Muscle of leg (tissue), 11 donors: ENCODE data around the gene LRRC52. TPM values are rescaled to one million over a fixed set of nuclear protein-coding genes. Genes with fewer than 3 reads are reported as not detected.

ENCODE experiments used
- DNase-seq: peaks from one replicate; pipeline ENCODE4 v3.0.0; 2013
- H3K27ac ChIP-seq: one replicate; pipeline ENCODE4 v1.5.1; 2013; ENCODE audit warnings: mild to moderate bottlenecking, low read length, control low read depth
- H3K27me3 ChIP-seq: one replicate; pipeline ENCODE4 v1.6.1; 2013; ENCODE audit warnings: low read length; ENCODE audit not compliant: control insufficient read depth, insufficient read depth
- H3K36me3 ChIP-seq: one replicate; pipeline ENCODE4 v1.6.1; 2013; ENCODE audit warnings: low read length; ENCODE audit not compliant: control insufficient read depth, insufficient read depth
- H3K4me1 ChIP-seq: one replicate; pipeline ENCODE4 v1.6.1; 2013; ENCODE audit warnings: low read length; ENCODE audit not compliant: control insufficient read depth, insufficient read depth
- H3K4me3 ChIP-seq: one replicate; pipeline ENCODE4 v1.5.1; 2013; ENCODE audit warnings: low read length, control low read depth
- H3K9me3 ChIP-seq: replicated peaks from 2 replicates; pipeline ENCODE4 v1.6.1; 2013; ENCODE audit warnings: low read depth, low read length; ENCODE audit not compliant: control insufficient read depth
- WGBS: methylation state at CpG from one replicate; pipeline ENCODE4 v1.1.5; 2013; ENCODE audit warnings: missing lambda C conversion rate; ENCODE audit not compliant: insufficient coverage; 5-methylcytosine and 5-hydroxymethylcytosine counted together
- polyA plus RNA-seq, 8 donors: library from polyadenylated mRNA; unstranded; fragments of 120-200 nt; gene quantifications; one replicate each; pipeline versions ENCODE4 v1.2.1 to v1.2.3, GENCODE V29; 2013; ENCODE audit warnings: inconsistent platforms in 1 of 8, low replicate concordance in 1 of 8; ENCODE audit not compliant: insufficient read length in 8 of 8, insufficient read depth in 1 of 8
- total RNA-seq: library from RNA; stranded (reverse); fragments of 120-200 nt; gene quantifications from one replicate; pipeline ENCODE4 v1.2.4, GENCODE V29; 2013

Gene LRRC52
- total and polyA plus RNA-seq, 9 donors = 0.09 to 0.45 (median 0.24) TPM; not detected in 1

DNA sequence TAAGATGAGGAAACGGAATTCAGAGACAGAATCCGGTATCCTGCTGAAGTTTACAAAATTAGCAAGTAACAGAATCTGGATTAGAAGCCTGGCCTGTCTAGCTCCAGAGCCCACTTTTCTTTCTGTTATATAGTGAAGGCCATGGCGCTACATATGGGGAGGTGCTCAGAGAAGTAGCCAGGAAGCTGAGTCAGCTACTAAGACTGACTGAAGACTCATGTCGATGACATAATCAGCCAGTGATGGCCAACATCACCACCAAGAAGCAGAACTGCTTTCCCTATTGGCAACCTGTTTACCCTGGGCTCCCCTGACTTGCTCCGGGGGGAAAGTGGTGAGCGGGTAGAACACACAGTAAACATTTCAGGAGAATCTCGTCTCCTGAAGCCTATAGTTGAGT lies 18.8 kb downstream of the LRRC52 start:
- Histone ChIP-seq H3K27ac (no peak overlapping the region), H3K9me3 (no peaks in the 10 kb centered on the region), H3K4me3 (no peak overlapping the region), H3K4me1 (peaks cover 11% of the 10 kb centered on the region), H3K36me3 (no peaks in the 10 kb centered on the region), H3K27me3 (peaks cover 3% of the 10 kb centered on the region)
- WGBS = 100% methylated on average over 2 of the region's 7 CpGs
- DNase-seq = no peak

DNA sequence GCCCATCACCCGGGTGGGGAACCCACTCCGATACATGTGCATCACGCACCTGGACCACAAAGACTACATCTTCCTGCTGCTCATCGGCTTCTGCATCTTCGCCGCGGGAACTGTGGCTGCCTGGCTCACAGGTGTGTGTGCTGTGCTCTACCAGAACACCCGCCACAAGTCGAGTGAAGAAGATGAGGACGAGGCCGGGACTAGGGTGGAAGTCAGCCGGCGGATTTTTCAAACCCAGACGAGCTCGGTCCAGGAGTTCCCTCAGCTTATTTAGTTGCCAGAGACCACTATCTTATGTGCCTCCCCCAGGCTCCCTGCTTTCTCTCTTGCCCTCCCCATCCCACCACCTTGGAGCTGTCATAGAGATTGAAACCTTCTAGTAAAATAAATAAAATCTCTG lies 19.8 kb downstream of the LRRC52 start:
- H3K36me3 ChIP-seq = no peaks in the 10 kb centered on the region
- DNase-seq = no peak
- H3K4me1 ChIP-seq = peaks cover 11% of the 10 kb centered on the region
- H3K9me3 ChIP-seq = no peaks in the 10 kb centered on the region
- no peak overlapping the region for H3K4me3 ChIP-seq
- peaks cover 3% of the 10 kb centered on the region for H3K27me3 ChIP-seq
- WGBS = 94% methylated on average over 11 of the region's 15 CpGs
- no peak overlapping the region for H3K27ac ChIP-seq

DNA sequence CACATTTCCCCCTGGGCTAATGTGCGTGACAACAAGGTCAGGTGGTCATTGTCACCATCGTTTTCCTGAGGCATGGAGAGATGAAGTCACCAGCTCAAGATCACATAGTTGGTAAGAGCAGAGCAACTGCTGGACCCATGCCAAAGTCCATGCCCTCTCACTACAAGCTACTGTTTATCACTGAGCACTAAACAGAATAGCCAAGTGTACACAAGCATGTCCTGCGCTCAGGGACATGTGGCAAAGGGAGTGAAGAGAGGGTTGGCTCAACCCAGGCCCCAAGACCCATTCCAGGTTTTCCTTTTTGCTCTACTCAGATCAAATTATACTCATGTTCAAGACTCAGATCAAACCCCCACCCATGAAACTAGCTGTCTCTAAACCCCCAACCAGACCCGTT lies 20.8 kb downstream of the LRRC52 start:
- no peaks in the 10 kb centered on the region for H3K9me3 ChIP-seq
- WGBS = 52% methylated on average over 3 of the region's 4 CpGs
- no peak for DNase-seq
- no peak overlapping the region for H3K27ac ChIP-seq
- peaks cover 11% of the 10 kb centered on the region for H3K4me1 ChIP-seq
- no peak overlapping the region for H3K4me3 ChIP-seq
- H3K36me3 ChIP-seq = no peaks in the 10 kb centered on the region
- peaks cover 3% of the 10 kb centered on the region for H3K27me3 ChIP-seq

DNA sequence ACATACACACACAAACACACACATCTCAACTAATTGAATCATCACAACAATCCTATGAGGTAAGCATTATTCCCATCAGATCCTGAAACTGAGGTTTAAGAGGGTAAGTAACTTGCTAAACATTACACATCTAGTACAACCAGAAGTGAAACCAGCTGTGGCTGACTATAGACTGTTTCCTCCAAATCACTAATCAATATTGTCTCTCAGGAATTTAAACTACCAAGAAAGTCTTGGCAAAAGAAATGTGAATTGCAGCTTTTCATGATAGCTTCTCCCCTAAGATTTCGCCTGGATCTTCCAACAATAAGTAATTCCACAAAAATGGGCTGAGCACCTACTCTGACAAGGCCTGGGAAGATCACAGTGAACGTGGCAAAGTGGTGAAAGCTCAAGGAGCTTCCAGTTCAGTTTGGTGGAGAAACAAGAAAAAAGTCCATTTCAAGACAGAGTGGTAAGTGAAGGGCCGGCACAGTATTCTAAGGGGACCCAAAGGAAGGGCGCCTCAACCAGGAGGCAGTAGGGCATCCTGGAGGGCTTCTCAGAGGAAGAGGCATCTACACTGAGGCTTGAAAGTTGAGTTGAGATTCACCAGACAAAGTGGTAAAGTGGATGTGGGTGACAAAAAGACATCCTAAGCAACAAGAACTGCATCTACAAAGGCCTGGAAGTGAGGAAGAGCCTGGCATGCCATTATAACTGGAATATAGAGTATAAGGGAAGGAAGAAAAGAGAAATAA lies 22.1 kb downstream of the LRRC52 start:
- H3K27ac ChIP-seq = no peak overlapping the region
- no peaks in the 10 kb centered on the region for H3K9me3 ChIP-seq
- WGBS = 56% methylated on average over 3 of the region's 4 CpGs
- no peak overlapping the region for H3K4me3 ChIP-seq
- DNase-seq = peak; percentile 83
- H3K27me3 ChIP-seq = peaks cover under 1% of the 10 kb centered on the region
- no peaks in the 10 kb centered on the region for H3K36me3 ChIP-seq
- H3K4me1 ChIP-seq = peaks cover 8% of the 10 kb centered on the region

DNA sequence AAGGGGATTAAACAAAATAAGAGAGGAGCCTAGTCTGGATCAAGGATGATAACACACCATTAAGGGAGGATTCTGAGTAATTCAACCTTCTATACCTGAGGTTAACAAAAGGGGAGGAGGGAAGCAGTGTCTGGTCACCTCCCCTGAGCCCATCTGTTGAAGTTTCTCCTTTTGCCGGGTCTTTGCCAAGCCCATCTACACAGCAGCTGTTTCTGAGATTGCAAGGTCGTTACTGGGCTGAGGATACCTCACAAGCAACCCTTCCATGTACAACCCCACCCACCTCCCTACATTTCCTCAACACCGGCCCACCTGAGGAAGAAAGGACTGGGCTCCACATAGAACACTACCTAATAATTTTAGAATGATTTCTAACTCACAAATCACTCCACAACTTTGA lies 26.3 kb downstream of the LRRC52 start:
- WGBS = 0% methylated on average over 2 of the region's 3 CpGs
- no peak overlapping the region for H3K4me3 ChIP-seq
- no peaks in the 10 kb centered on the region for H3K36me3 ChIP-seq
- no peak for DNase-seq
- no peaks in the 10 kb centered on the region for H3K9me3 ChIP-seq
- H3K27ac ChIP-seq = no peak overlapping the region
- H3K4me1 ChIP-seq = no peaks in the 10 kb centered on the region
- H3K27me3 ChIP-seq = no peaks in the 10 kb centered on the region

DNA sequence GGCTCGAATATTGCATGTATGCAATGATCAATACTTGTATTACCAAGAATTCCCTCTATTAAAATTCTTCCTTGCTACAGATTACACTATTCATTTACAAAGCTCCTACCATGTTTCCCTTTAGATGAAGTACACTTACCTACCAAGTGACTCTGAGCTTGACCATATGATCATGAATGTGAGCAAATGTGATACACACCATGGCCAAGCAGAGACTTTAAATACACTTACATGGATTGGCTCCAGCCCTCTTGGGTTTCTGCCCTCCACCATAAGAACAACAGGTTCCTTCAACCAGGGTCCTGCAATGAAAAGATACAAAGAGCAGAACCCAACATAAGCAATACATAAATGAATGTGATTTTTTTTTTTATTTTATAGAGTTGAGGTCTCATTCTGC lies 30.0 kb downstream of the LRRC52 start:
- Histone ChIP-seq H3K36me3 (no peaks in the 10 kb centered on the region), H3K27ac (no peak overlapping the region), H3K27me3 (no peaks in the 10 kb centered on the region), H3K4me1 (no peaks in the 10 kb centered on the region), H3K9me3 (no peaks in the 10 kb centered on the region), H3K4me3 (no peak overlapping the region)
- WGBS = 100% methylated on average over 1 of the region's 1 CpG
- DNase-seq = no peak

DNA sequence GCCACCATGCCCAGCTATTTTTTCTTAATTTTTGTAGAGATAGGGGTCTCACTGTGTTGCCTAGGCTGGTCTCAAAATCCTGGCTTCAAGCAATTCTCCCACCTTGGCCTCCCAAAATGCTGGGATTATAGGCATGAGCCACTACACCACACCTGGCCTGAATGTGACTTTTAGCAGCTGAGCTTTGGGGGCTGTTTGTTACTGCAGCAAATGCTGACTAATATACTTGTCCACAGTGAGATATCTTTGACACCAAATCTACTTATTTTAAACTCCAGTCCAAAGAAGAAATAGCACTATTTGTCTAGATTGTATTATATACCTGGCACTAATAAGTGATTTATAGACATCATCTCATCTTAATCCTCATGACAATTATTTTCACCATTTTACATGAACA lies 30.5 kb downstream of the LRRC52 start:
- DNase-seq = no peak
- Histone ChIP-seq H3K9me3 (no peaks in the 10 kb centered on the region), H3K4me1 (no peaks in the 10 kb centered on the region), H3K27me3 (no peaks in the 10 kb centered on the region), H3K36me3 (no peaks in the 10 kb centered on the region), H3K4me3 (no peak overlapping the region), H3K27ac (no peak overlapping the region)

DNA sequence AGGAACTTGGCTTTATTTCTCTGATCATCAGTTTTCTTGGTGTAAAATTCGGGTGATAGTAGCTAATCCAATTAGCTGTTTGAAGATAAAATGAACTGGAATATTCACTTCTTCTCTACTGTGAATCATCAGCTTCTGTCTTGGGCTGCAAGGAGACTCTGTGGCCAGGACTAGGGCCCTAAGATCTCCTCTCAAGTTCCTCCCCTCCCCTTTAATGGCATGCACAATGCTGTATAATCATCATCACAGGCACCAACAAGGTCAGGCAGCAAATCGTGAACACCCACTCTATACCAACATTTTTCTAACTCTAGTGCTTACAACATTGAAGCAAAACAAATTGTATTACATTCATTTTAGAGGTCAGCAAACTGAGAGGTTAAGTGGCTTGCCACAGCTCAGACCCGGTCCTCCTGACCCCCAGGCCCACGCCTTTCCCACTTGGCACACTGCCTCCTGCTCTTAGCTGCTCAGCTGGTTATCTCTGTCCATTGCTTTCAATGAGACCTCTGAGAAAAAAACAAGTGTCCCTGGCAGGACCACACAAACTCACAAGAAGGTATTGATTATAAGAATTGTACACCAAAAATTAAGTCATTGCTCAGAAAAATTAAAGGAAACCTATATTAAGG lies 31.8 kb downstream of the LRRC52 start:
- WGBS = 67% methylated on average over 1 of the region's 4 CpGs

DNA sequence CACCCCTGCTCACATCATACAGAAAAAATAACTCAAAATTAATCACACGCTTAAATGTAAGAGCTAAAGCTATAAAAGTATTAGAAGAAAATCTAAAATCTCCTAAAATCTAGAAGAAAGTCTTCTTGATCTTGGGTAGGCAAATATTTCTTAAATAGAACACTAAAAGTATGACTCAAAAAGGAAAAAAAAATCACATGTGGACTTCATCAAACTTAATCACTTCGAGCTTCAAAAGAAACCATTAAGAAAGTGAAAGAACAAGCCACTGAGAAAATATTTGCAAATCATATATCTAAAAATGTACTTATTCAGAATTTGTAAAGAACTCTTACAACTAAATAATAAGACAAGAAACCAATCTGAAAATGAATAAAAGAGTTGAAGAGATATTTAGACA lies 32.7 kb downstream of the LRRC52 start:
- no CpG with 5 or more reads among the region's 2 CpGs for WGBS
- H3K9me3 ChIP-seq = no peaks in the 10 kb centered on the region
- H3K4me1 ChIP-seq = no peaks in the 10 kb centered on the region
- no peak overlapping the region for H3K27ac ChIP-seq
- H3K36me3 ChIP-seq = no peaks in the 10 kb centered on the region
- no peak for DNase-seq
- no peaks in the 10 kb centered on the region for H3K27me3 ChIP-seq
- H3K4me3 ChIP-seq = no peak overlapping the region

More for the DNA sequence above, 31.8 kb downstream of the LRRC52 start:
- no peaks in the 10 kb centered on the region for H3K4me1 ChIP-seq
- H3K27ac ChIP-seq = no peak overlapping the region
- no peaks in the 10 kb centered on the region for H3K9me3 ChIP-seq
- H3K4me3 ChIP-seq = no peak overlapping the region
- H3K36me3 ChIP-seq = no peaks in the 10 kb centered on the region
- no peak for DNase-seq
- no peaks in the 10 kb centered on the region for H3K27me3 ChIP-seq

DNA sequence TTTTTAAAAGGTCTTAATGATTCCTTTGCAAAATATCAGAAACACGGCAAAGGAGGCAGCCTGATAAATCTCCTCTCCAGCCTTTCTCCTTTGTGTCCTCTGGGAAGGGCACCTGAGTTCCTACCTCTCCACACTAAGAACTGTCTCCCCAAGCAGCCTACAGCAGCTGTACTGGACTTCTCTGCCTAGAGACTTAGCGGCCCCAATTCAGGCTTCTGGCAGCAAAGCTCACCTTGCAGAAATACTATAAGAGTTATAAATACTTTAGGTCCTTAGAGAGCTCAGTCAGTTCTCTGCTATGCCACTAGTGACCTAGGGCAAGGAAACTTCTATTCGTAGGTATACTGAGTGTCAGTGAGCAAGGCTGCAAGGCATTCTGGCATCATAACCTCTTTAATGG lies 33.9 kb downstream of the LRRC52 start:
- Histone ChIP-seq H3K27me3 (no peaks in the 10 kb centered on the region), H3K27ac (no peak overlapping the region), H3K36me3 (no peaks in the 10 kb centered on the region), H3K9me3 (no peaks in the 10 kb centered on the region), H3K4me1 (no peaks in the 10 kb centered on the region), H3K4me3 (no peak overlapping the region)
- no peak for DNase-seq
- WGBS = 20% methylated on average over 1 of the region's 3 CpGs
